Stomach (tissue), 4 donors: ENCODE measurements around the gene AGAP1.

Source experiments
- EP300 ChIP-seq: sonication (generic); formaldehyde crosslinking; IDR thresholded peaks from one replicate; pipeline ENCODE4 v1.6.1; 2017; ENCODE audit warnings: antibody characterized with exemption
- POLR2A ChIP-seq, 4 donors: fragments of 450-650 bp; IDR thresholded peaks; one replicate each; pipeline ENCODE4 v1.6.1; 2016; ENCODE audit warnings: antibody characterized with exemption in 4 of 4, control low read depth in 2 of 4, mild to moderate bottlenecking in 1 of 4, moderate library complexity in 1 of 4
- POLR2AphosphoS5 ChIP-seq, 3 donors: sonication (generic); formaldehyde crosslinking; IDR thresholded peaks; one replicate each; pipeline ENCODE4 v1.6.1; 2016; ENCODE audit warnings: antibody characterized with exemption in 3 of 3
- TF ChIP-seq, protein P1 (sequence below), 7 experiments: fragments of 450-650 bp in 4 of 7; fragments of 200-600 bp in 3 of 7; sonication (generic) in 3 of 7; IDR thresholded peaks; one replicate each; pipeline ENCODE4 v1.5.1; 2016 to 2019; ENCODE audit warnings: antibody characterized with exemption in 7 of 7, control low read depth in 2 of 7, mild to moderate bottlenecking in 1 of 7

DNA sequence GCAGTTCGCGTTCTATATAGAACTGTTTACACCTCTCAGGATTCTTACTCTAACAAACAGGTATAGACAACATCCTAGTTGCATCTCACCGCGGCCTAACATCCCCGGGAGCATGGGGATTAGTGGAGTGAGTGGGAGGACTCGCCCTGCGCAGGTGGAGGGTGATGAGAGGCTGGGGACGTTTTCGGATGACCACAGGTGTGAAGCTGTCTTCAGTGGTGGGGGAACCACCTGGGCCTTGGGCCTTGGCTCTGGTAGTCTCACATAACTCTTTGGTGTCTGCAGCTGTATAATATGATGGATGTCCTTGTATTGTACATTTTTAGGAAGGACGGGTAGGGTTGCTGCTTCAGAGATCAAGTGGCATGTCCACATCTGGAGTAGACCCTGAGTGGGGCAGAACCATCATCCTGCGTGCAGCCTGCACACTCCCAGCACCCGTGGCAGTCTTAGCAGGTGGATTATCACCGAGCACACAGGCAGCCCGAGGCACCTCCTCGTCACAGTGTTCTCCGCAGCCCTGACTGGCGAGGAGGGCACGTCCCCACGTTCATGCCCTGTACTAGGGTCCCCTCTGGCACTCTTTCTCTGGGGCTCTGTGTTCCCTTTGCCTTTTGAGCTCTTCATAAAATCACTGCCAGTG is 56.0 kb downstream of the AGAP1 start:
- no peak for TF ChIP-seq POLR2A (IDR thresholded peaks at IDR 0.05)
- TF ChIP-seq, protein P1, sequence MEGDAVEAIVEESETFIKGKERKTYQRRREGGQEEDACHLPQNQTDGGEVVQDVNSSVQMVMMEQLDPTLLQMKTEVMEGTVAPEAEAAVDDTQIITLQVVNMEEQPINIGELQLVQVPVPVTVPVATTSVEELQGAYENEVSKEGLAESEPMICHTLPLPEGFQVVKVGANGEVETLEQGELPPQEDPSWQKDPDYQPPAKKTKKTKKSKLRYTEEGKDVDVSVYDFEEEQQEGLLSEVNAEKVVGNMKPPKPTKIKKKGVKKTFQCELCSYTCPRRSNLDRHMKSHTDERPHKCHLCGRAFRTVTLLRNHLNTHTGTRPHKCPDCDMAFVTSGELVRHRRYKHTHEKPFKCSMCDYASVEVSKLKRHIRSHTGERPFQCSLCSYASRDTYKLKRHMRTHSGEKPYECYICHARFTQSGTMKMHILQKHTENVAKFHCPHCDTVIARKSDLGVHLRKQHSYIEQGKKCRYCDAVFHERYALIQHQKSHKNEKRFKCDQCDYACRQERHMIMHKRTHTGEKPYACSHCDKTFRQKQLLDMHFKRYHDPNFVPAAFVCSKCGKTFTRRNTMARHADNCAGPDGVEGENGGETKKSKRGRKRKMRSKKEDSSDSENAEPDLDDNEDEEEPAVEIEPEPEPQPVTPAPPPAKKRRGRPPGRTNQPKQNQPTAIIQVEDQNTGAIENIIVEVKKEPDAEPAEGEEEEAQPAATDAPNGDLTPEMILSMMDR (IDR thresholded peaks at IDR 0.05), result no peak
- no peak for TF ChIP-seq EP300
- TF ChIP-seq POLR2AphosphoS5 (IDR thresholded peaks at IDR 0.05), result no peak
